Glutamatergic neuron (in vitro differentiated cells): ENCODE data around the gene DENND2A. TPM values are rescaled to one million over a fixed set of nuclear protein-coding genes. Genes with fewer than 3 reads are reported as not detected.

Experiments
- DNase-seq: peaks from one replicate; pipeline ENCODE4 v3.0.0; 2022
- H3K27ac Mint-ChIP-seq: one replicate; pipeline ENCODE4 v1.8.0; 2020; ENCODE audit warnings: mild to moderate bottlenecking, mixed read lengths, inconsistent platforms; ENCODE audit not compliant: unreplicated experiment
- H3K27me3 Mint-ChIP-seq: one replicate; pipeline ENCODE4 v1.8.0; 2020; ENCODE audit warnings: mild to moderate bottlenecking, moderate library complexity, mixed read lengths, inconsistent platforms; ENCODE audit not compliant: unreplicated experiment
- H3K36me3 Mint-ChIP-seq: one replicate; pipeline ENCODE4 v1.8.0; 2020; ENCODE audit warnings: mild to moderate bottlenecking, mixed read lengths, inconsistent platforms; ENCODE audit not compliant: unreplicated experiment
- H3K4me1 Mint-ChIP-seq: one replicate; pipeline ENCODE4 v1.8.0; 2020; ENCODE audit warnings: mild to moderate bottlenecking, low read depth, mixed read lengths, inconsistent platforms; ENCODE audit not compliant: unreplicated experiment
- H3K4me3 Mint-ChIP-seq: one replicate; pipeline ENCODE4 v1.8.0; 2020; ENCODE audit warnings: mild to moderate bottlenecking, mixed read lengths, inconsistent platforms; ENCODE audit not compliant: unreplicated experiment
- H3K9me3 Mint-ChIP-seq: one replicate; pipeline ENCODE4 v1.8.0; 2020; ENCODE audit warnings: mild to moderate bottlenecking, moderate library complexity, mixed read lengths, inconsistent platforms; ENCODE audit not compliant: unreplicated experiment
- total RNA-seq: library from RNA; stranded (reverse); fragmentation: NEBNext Ultra II Directional; extraction: Animal tissue kit (Norgen Biotek cat#: 25700); gene quantifications from one replicate; pipeline ENCODE4 v1.2.1, GENCODE V29; 2021; ENCODE audit not compliant: unreplicated experiment
- TF ChIP-seq, protein P1 (sequence below): fragments of 200-600 bp; sonication (generic); IDR thresholded peaks from one replicate; pipeline ENCODE4 v1.5.0; 2021; ENCODE audit not compliant: partially characterized antibody, unreplicated experiment

DENND2A gene
- total RNA-seq, 1 donor from 2014 or later: 64.7 TPM

DNA sequence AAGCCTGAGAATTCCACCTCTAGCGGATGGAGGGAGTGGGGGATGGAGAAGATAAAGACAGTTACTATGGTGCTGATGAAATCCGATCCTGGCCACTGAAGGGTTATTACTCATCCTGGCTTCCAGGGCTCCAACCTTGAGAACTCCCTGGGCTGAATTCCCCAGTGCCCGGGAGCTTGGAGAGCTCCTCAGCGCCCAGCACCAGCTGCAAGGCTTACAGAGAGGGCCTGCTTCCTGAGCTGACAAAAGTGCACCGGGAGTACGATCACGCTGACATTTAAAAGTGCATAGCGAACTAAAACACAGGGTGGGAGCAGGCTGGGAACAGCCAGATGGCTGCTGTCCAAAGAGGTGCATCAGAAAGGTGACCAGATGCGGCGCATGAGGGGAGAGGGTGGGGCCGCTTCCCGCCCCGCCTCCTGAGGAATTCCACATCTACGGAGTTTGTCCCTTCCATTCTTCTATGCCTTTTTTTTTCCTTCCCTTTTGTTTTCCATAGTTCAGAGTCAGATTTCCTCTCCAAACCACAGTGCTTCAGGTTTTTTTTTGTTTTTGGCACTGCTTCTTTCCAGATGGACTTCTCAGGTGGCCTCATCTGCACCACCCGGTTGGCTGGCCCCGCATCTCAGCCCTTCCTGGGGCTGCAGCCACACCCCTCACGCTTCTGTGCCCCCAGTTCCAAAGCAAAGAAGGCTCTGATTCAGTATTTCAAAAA lies 98.9 kb downstream of the DENND2A start:
- Mint-ChIP-seq H3K27ac (peak overlapping the region; percentile 96), H3K4me3 (peak overlapping the region; percentile 88), H3K36me3 (peaks cover 5% of the 10 kb centered on the region), H3K27me3 (peaks cover 13% of the 10 kb centered on the region), H3K4me1 (peaks cover 30% of the 10 kb centered on the region), H3K9me3 (peaks cover 17% of the 10 kb centered on the region)
- DNase-seq: peak; percentile 87
- TF ChIP-seq, protein P1, sequence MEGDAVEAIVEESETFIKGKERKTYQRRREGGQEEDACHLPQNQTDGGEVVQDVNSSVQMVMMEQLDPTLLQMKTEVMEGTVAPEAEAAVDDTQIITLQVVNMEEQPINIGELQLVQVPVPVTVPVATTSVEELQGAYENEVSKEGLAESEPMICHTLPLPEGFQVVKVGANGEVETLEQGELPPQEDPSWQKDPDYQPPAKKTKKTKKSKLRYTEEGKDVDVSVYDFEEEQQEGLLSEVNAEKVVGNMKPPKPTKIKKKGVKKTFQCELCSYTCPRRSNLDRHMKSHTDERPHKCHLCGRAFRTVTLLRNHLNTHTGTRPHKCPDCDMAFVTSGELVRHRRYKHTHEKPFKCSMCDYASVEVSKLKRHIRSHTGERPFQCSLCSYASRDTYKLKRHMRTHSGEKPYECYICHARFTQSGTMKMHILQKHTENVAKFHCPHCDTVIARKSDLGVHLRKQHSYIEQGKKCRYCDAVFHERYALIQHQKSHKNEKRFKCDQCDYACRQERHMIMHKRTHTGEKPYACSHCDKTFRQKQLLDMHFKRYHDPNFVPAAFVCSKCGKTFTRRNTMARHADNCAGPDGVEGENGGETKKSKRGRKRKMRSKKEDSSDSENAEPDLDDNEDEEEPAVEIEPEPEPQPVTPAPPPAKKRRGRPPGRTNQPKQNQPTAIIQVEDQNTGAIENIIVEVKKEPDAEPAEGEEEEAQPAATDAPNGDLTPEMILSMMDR: no peak

DNA sequence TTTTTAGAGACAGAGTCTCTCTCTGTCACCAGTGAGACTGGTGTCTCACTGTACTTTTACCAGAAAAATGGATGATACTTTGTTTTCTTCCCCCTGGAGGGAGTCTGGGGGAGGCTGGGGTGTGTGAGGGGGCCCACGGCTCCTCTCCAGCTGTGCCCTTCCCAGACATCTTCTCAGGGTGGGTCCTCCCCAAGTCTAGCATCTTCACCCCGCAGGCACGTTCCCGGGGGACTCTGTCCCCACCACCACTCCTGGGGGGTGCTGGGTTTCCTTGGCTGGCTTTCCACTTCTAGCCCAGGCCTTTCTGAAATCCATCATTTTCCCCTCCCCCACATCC lies 99.5 kb downstream of the DENND2A start:
- Mint-ChIP-seq H3K36me3 (peaks cover 5% of the 10 kb centered on the region), H3K9me3 (peaks cover 17% of the 10 kb centered on the region), H3K27ac (peak overlapping the region; percentile 96)

DNA sequence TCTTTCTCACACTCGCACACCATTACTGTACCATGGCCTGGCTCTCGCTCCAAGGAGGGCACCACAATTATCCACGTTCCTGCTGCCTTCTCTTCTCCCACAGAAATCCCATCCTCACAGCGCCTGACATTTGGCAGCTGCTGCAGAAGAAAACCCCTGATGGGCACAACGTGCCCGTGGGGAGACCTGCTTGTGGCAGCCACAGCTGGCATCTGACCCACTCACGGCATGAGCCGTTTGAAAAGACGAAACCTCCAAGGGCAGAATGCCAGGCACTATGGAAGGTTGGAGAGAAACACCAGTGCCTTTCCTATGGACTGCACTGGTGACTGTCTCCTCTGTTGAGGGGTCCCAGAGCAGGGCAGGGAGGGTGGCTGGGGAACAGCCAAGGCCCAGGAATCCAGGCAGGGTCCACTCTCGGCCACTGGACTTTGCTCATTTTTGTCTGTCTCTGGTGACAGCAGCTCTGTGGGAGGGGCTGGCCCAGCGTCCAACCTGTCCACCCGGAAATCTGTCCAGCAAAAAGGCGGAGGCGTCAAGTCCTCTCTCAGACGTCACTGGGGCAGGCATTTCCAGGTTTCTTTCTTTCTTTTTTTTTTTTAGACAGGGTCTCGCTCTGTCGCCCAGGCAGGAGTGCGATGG lies 100.4 kb downstream of the DENND2A start:
- Mint-ChIP-seq H3K9me3 (peaks cover 17% of the 10 kb centered on the region), H3K27ac (peak overlapping the region; percentile 96), H3K27me3 (peaks cover 15% of the 10 kb centered on the region), H3K4me1 (peaks cover 30% of the 10 kb centered on the region), H3K36me3 (peaks cover 5% of the 10 kb centered on the region), H3K4me3 (peak overlapping the region; percentile 30)
- DNase-seq: no peak
- TF ChIP-seq, protein P1: no peak

More for the DNA sequence above, 99.5 kb downstream of the DENND2A start:
- TF ChIP-seq, protein P1: no peak
- H3K4me1 Mint-ChIP-seq: peaks cover 30% of the 10 kb centered on the region
- H3K27me3 Mint-ChIP-seq: peaks cover 13% of the 10 kb centered on the region
- peak overlapping the region; percentile 88 for H3K4me3 Mint-ChIP-seq
- DNase-seq: no peak

DNA sequence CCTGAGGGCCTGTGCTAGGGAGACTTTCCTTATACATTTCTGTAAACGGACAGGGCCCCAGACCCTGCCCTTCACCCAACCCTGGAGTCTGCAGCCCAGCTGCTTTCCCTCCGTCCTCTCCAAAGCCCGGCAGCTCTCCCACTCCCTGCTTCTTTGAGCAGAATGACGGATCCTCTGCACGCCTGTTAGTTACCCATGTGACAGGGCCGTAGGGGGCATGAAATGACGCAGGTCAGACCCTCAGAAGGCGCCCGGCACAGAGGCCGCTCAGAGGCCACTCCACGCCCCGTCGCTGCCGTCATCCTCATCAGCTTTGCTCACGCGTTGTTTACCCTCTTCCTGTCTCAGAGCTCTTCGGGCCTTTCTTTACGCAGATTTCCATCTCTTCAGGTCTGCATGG lies 101.2 kb downstream of the DENND2A start:
- Mint-ChIP-seq H3K9me3 (peaks cover 17% of the 10 kb centered on the region), H3K36me3 (peaks cover 8% of the 10 kb centered on the region), H3K27ac (peak overlapping the region; percentile 36), H3K27me3 (peaks cover 14% of the 10 kb centered on the region), H3K4me3 (no peak overlapping the region), H3K4me1 (peaks cover 28% of the 10 kb centered on the region)
- TF ChIP-seq, protein P1: no peak
- no peak for DNase-seq
